Pancreas (tissue), 10 donors: ENCODE measurements around the gene CEACAM1. TPM values are rescaled to one million over a fixed set of nuclear protein-coding genes. Genes with fewer than 3 reads are reported as not detected.

Source experiments
- ATAC-seq, 4 donors: fragments of 200-7000 bp; cut with Tn5 transposase; one replicate each; pipeline versions ENCODE4 v1.8.0 to v1.9.1; 2020; ENCODE audit warnings: mild to moderate bottlenecking in 4 of 4, moderate library complexity in 4 of 4
- DNase-seq, 6 donors: peaks; one replicate each; pipeline ENCODE4 v3.0.0-alpha.2; 2020
- FAIRE-seq: peaks from 2 replicates; lab custom pipeline; 2012; peaks lifted over from hg19 to GRCh38; lab: Jason Lieb, UNC
- H3K27ac ChIP-seq, 4 donors: fragments of 200-600 bp; sonication (generic); 1 replicate in 3 of 4; 2 replicates in 1 of 4; pipeline versions ENCODE4 v1.5.0 to v1.8.0; 2020
- H3K27me3 ChIP-seq, 4 donors: fragments of 200-600 bp; one replicate each; pipeline ENCODE4 v1.8.0; 2021
- H3K36me3 ChIP-seq, 3 donors: fragments of 200-600 bp; sonication (generic) in 1 of 3; one replicate each; pipeline versions ENCODE4 v1.5.0 to v1.8.0; 2020 to 2021
- H3K4me1 ChIP-seq, 3 donors: fragments of 200-600 bp; one replicate each; pipeline ENCODE4 v1.8.0; 2021
- H3K4me3 ChIP-seq, 4 donors: fragments of 200-600 bp; sonication (generic) in 2 of 4; one replicate each; pipeline versions ENCODE4 v1.5.0 to v1.8.0; 2020 to 2021
- H3K9me3 ChIP-seq, 4 donors: fragments of 200-600 bp; one replicate each; pipeline ENCODE4 v1.8.0; 2021
- CTCF ChIP-seq, 4 donors: fragments of 200-600 bp; sonication (generic) in 3 of 4; IDR thresholded peaks; one replicate each; pipeline versions ENCODE4 v1.5.0 to v1.8.0; 2021; ENCODE audit warnings: antibody characterized with exemption in 4 of 4
- WGBS, 2 donors: extraction: QIAGEN DNeasy Blood & Tissue Kit; methylation state at CpG; one replicate each; pipeline ENCODE4 v1.1.7; 2013; 5-methylcytosine and 5-hydroxymethylcytosine counted together
- intact Hi-C, 3 donors: fragments of 100-400 bp; cut with DNase I; formaldehyde crosslinking; loops; one replicate each; pipeline versions ENCODE4 v1.11.1 to v1.14.2; 2022
- polyA plus RNA-seq, 2 donors: library from polyadenylated mRNA; stranded (reverse); fragments of 200-250 nt; gene quantifications; one replicate each; pipeline ENCODE4 v1.2.3, GENCODE V29; 2013
- total RNA-seq, 6 donors: library from RNA; stranded (reverse); fragmentation: NEBNext Ultra II Directional in 4 of 6; extraction: Animal tissue kit (Norgen Biotek cat#: 25700) in 4 of 6; gene quantifications; one replicate each; pipeline versions ENCODE4 v1.2.1 to v1.2.4, GENCODE V29; 2021 to 2023
- donor health status: healthy with polysubstance abuse.
- donor health status: DM: no; HTN: no; CAD: no; lungs with moderate emphysema.
- donor health status: DM: no; HTN: no; CAD: no.
- donor health status: control.
- donor health status: control.
- donor health status: Bipolar disorder and iron deficiency.
- donor health status: DM: yes; HTN: yes; CAD: no.
- donor health status: DM: no; HTN: no; CAD: no.
- donor health status: DM: no; HTN: no; CAD: no.
- donor health status: DM: yes; HTN: yes; CAD: no.

CEACAM1 gene
- total and polyA plus RNA-seq, 8 donors: 1.3 to 7.2 (median 1.9) TPM

- Histone ChIP-seq H3K9me3 (no peaks in the 10 kb centered on the region), H3K36me3 (no peaks in the 10 kb centered on the region), H3K4me1 (no peaks in the 10 kb centered on the region), H3K27ac (no peak overlapping the region), H3K4me3 (no peak overlapping the region), H3K27me3 (no peaks in the 10 kb centered on the region)
- DNase-seq (no peak), ATAC-seq (no peak), FAIRE-seq (no peak)
- no peak for TF ChIP-seq CTCF (IDR thresholded peaks at IDR 0.05)
- WGBS, 2 donors: 85 to 92% methylated on average over 6 of the region's 6 CpGs
- intact Hi-C loops: loop anchor here in 1 of 3 donors (5.0 kb wide), 1 partner anchor 69 kb away; no protein-coding TSS in a partner anchor
Measured at GRCh38 chr19:42521346-42522030, 6.8 kb downstream of the CEACAM1 start.

GRCh38 chr19:42519108-42519507 lies 9.2 kb downstream of the CEACAM1 start:
- no peak overlapping the region for H3K4me3 ChIP-seq
- 55 to 64% methylated on average over 3 of the region's 3 CpGs for whole genome bisulfite sequencing, 2 donors
- intact Hi-C loops: no loop called here
- TF ChIP-seq CTCF (IDR thresholded peaks at IDR 0.05): no peak
- FAIRE-seq: no peak
- H3K27ac ChIP-seq: no peak overlapping the region
- H3K9me3 ChIP-seq: no peaks in the 10 kb centered on the region
- H3K4me1 ChIP-seq: no peaks in the 10 kb centered on the region
- no peaks in the 10 kb centered on the region for H3K36me3 ChIP-seq
- no peak for ATAC-seq
- no peak for DNase-seq
- no peaks in the 10 kb centered on the region for H3K27me3 ChIP-seq

- intact Hi-C loops: no loop called here
- Histone ChIP-seq H3K9me3 (no peaks in the 10 kb centered on the region), H3K4me1 (no peaks in the 10 kb centered on the region), H3K4me3 (no peak overlapping the region), H3K27me3 (no peaks in the 10 kb centered on the region), H3K36me3 (no peaks in the 10 kb centered on the region), H3K27ac (no peak overlapping the region)
- no peak for DNase-seq
- FAIRE-seq: no peak
- TF ChIP-seq CTCF (IDR thresholded peaks at IDR 0.05): no peak
- ATAC-seq: no peak
- 91 to 94% methylated on average over 2 of the region's 2 CpGs for WGBS, 2 donors
Measured at GRCh38 chr19:42516771-42517170, 11.5 kb downstream of the CEACAM1 start.

- DNase-seq (no peak), FAIRE-seq (no peak), ATAC-seq (no peak)
- no peaks in the 10 kb centered on the region for H3K27me3 ChIP-seq
- H3K9me3 ChIP-seq: no peaks in the 10 kb centered on the region
- H3K36me3 ChIP-seq: no peaks in the 10 kb centered on the region
- 80 to 86% methylated on average over 7 of the region's 7 CpGs for WGBS, 2 donors
- no peak overlapping the region for H3K4me3 ChIP-seq
- no peak overlapping the region for H3K27ac ChIP-seq
- intact Hi-C loops: no loop called here
- no peaks in the 10 kb centered on the region for H3K4me1 ChIP-seq
- no peak for TF ChIP-seq CTCF (IDR thresholded peaks at IDR 0.05)
Measured at GRCh38 chr19:42515241-42515832, 12.9 kb downstream of the CEACAM1 start.

DNA sequence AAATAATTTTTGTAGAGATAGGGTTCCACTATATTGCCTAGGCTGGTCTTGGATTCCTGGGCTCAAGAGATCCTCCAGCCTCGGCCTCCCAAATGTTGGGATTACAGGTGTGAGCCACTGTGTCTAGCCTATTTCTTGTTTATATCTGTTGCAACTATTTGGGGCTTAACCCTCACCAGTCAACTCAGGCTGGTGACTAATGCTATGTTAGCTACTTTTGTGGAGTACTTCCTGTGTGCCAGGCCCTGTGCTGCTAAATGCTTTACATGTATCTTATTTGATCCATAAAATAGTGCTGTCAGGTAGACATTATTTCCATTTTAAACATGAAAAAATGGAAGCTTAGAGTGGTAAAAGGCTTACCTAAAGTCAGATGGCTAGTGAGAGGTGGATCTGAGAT lies 13.8 kb downstream of the CEACAM1 start:
- 95 to 100% methylated on average over 1 of the region's 1 CpG for WGBS, 2 donors
- no peaks in the 10 kb centered on the region for H3K27me3 ChIP-seq
- no peaks in the 10 kb centered on the region for H3K9me3 ChIP-seq
- FAIRE-seq: no peak
- no peak overlapping the region for H3K27ac ChIP-seq
- H3K36me3 ChIP-seq: no peaks in the 10 kb centered on the region
- intact Hi-C loops: no loop called here
- no peak overlapping the region for H3K4me3 ChIP-seq
- H3K4me1 ChIP-seq: no peaks in the 10 kb centered on the region
- no peak for DNase-seq
- no peak for TF ChIP-seq CTCF (IDR thresholded peaks at IDR 0.05)
- no peak for ATAC-seq
